DMS53 treated with DMSO at 0.1 percent for 48 hours (cell line): ENCODE results near the gene TGDS.
"Not testable (repeated sequence)": the region's sequence is repeated elsewhere in the genome, so short reads cannot be mapped to it uniquely, and the experiment has no call there.

Experiments used
- DNase-seq: peaks from one replicate; lab custom pipeline; 2025; ENCODE audit not compliant: unreplicated experiment; lab: John Stamatoyannopoulos, UW

The TGDS gene

GRCh38 chr13:94595950-94596574 lies at the start of gene TGDS:
TSS of gene TGDS (minus strand) at chr13:94596152. CDS start at chr13:94596136, 16 bp downstream.
- peak; percentile 51 for DNase-seq

DNA sequence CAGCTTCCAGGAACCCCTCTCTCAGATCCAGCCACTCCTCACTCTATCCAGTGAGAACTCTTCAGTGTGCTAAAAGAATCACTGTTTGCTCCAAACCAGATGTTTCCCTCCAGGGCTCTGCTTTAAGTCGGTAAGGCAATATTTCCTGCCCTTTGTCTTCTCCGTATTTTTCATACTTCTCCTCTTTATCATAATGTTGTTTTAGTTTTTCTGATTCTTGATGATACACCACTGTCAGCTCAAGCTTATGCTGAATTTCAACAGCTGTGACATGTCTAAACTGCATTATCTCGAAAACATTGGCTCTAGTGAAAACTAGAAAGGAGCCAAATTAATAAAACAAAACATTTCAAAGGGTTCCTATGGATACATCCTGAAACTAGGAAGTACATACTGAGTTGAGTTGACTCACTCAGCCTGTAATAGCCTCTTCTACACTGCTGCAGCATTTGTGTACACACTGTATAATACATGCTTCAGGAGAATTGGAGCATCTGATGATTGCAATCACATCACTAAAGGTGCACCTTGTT lies 45.5 kb upstream of the TGDS start:
- peak; percentile 57 for DNase-seq

- DNase-seq, result no peak
Measured at GRCh38 chr13:94640721-94641120, 44.8 kb upstream of the TGDS start.

GRCh38 chr13:94637677-94638076 lies 41.7 kb upstream of the TGDS start:
- not testable (repeated sequence) for DNase-seq

- no peak for DNase-seq
Measured at GRCh38 chr13:94636942-94637578, 41.1 kb upstream of the TGDS start.

DNA sequence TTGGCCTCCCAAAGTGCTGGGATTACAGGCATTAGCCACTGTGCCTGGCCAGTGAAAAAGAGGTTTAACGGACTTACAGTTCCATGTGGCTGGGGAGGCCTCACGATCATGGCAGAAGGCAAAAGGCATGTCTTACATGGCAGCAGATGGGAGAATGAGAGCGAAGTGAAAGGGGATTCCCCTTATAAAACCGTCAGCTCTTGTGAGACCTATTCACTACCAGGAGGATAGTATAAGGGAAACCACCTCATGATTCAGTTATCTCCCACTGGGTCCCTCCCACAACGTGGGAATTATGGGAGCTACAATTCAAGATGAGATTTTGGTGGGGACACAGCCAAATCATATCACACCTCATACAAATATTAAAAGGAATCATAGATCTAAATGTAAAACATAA lies 40.1 kb upstream of the TGDS start:
- not testable (repeated sequence) for DNase-seq

DNA sequence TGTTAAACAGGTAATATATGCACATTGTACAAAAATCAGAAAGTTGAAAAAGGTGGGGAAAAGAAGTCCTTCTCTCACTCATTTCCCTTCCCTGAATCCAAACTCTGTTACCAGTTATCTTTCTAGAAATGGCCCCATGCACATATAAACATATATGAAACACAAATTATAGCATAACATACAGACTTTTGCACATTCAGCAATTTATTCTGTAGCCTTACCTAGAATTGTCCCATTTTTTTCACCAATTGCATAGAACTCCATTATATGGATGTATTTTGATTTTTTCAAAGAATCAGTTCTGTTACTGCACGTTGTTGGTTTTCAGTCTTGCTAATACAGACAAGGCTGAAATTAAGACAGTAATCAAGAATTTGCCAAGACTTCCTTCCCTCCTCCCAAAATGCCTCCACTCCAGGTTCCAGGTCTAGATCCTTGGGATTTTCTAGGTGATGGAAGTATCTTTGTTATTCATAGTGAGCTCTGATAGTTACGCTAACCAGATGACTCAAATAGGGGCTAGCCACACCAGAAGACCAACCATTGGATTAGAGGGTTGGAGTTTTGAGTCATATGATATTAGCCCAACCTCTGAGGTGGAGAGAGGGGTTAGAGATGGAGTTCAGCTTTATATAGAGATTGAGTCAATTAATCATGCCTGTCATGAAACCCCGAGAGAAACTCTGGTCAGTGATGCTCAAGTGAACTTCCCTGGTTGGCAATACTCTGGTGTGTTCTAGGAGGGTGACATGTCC lies 36.5 kb upstream of the TGDS start:
- no peak for DNase-seq

- DNase-seq, result no peak
Measured at GRCh38 chr13:94630858-94631257, 34.9 kb upstream of the TGDS start.

DNA sequence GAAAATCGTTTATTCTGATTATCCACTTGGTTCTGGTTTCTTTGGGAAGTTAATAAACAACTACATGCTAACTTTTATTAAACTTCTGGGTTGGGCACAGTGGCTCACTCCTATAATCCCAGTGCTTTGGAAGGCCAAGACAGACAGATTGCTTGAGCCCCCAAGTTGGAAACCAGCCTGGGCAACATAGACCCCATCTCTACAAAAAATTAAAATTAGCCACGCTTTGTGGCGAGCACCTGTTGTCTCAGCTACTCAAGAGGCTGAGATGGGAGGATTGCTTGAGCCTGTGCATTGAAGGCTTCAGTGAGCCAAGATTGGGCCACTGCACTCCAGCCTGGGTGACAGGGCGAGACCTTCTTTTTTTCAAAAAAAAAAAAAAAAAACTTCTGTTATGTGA lies 27.4 kb upstream of the TGDS start:
- no peak for DNase-seq

DNA sequence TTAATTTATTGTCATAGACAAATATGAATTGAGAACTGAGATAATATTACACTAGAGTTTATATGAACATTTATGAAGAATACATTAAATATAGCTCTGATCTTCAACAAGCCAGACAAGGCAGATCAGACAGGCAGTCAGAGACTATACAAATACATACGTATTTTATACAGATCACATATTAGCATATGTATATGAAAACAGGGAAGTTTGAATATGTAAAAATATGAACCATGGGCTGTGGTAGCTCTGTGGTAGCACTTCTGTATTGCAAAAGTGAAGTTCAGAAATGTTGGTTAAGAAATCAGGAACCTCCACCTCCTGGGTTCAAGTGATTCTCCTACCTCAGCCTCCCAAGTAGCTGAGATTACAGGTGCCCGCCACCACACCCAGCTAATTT lies 26.4 kb upstream of the TGDS start:
- no peak for DNase-seq

DNA sequence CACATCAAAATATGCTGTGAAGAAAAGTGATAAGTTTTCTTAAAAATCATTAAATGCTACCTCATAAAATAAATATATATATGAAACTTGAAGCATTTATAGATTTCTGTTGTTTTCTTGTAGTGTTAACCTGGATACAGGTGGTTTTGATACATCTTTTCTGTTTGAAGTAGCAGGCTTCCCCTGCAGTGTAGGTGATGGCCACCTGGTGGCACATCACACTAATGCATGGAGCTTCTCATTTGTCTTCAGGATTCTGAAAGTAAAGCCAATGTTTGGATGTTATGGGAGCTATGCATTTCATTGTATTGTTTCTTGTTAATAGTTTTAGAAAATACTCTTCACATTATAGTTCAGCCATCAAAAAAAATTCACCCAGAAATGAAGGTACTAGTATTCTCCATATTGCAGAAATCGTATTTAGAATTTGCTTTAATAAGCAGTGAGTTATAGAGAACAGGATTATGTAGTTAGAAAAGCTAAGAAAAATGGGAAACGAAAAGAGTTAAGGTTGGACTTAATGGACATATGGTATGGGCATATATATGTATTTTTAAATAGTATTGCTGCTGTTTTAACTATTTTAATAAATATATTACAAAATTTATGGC lies 24.4 kb upstream of the TGDS start:
- DNase-seq, result peak; percentile 7

DNA sequence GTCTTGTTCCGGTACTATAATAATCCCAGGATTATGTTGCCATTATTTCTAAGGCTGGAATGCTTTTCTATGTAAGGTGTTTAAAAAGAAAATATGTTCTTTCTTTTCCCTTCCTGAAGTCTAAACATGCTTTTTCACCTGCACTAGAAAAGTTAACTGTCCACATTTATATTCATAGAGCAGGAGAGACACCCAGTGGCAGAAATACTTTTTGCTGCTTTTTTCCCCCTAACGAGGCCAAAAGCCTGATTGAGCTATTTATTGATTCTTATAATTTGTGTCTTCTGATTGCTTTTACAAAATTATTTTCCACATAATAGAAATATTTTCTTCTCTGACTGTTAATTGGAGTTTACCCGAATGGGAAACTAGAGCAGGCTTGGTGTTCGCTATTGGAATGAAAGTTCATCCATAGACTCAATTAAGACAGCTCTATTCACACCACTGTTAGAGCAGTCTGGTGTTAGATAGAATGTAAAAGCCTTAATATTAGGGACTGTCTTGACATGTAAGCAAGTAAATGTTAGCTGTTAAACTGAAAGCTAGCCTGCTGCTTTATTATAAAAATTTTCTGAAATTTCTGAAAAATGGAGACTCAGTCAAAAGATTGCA lies 21.5 kb upstream of the TGDS start:
- peak; percentile 6 for DNase-seq

GRCh38 chr13:94613051-94613450 lies 17.1 kb upstream of the TGDS start:
- no peak for DNase-seq

DNA sequence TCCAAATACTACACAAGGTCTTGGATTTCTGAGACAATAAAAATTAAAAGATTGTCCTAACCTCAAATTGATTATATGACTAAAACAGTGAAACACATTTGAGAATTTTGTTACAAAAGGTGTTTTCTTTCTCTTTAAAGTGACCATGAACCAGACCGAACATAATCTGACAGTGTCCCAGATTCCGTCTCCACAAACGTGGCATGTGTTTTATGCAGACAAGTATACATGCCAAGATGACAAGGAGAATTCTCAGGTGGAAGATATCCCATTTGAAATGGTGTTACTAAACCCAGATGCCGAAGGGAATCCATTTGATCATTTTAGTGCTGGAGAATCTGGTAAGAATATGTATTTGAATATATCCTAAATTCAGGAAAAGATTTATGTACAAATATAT lies 16.1 kb upstream of the TGDS start:
- no peak for DNase-seq

GRCh38 chr13:94610475-94610874 lies 14.5 kb upstream of the TGDS start:
- DNase-seq, result no peak

DNA sequence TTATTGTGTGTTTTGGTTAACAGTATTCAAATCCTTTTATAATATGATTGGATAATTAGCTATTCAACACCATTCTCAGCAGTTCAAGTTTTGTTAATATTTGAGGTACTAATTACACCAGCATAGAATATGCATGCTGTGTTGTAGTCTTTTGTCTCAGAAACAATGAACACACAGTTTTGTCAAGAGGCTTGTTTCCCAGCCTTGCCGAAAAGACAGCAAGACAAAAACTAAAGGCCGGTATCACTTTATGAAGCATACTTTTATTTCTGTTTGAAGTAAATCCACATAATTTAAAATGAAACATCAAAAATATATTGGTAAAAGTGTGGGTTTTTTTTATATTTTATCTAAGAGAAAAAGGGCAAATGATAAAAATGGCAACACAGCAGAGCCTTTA lies 13.2 kb upstream of the TGDS start:
- no peak for DNase-seq

DNA sequence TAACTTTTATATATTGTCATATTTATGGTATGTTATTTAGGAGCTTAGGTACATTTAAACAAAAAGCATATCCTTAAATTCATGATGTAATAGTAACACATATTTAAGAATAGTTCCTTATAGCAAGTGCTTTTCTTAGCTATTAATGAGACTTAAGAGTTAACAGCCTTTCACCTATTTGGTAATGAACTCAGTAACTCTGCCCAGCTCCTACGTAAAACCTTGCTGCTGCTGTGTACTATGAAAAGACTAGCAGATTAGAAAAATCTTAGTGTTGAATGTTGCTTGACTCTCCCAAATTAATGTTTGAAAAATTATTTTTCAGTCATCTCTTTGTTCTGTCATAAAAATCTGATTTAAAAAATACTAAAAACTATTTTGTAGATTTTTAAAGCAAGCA lies 12.6 kb upstream of the TGDS start:
- DNase-seq, result no peak

DNA sequence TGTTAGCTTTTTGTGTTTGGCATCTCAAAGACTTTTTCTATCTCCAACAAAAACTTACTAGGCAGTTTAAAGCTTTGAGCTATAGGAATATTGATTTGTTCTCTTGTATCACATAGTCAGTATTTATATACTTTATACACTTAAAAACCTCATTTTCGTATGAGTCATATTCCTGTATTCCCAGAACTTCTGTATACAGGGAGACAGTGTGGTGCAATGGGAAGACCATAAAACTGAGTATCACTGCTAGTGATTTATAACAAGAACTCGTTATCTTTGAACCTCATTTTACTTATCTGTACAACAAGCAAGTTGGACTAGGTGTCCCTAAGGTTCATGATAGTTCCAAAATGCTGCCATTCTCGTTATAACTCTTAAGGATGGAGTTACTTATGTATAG lies 12.0 kb upstream of the TGDS start:
- DNase-seq, result no peak

GRCh38 chr13:94607056-94607455 lies 11.1 kb upstream of the TGDS start:
- no peak for DNase-seq

GRCh38 chr13:94602467-94602866 lies 6.5 kb upstream of the TGDS start:
- DNase-seq, result no peak
